ENCODE results near the gene SZT2.

DNA sequence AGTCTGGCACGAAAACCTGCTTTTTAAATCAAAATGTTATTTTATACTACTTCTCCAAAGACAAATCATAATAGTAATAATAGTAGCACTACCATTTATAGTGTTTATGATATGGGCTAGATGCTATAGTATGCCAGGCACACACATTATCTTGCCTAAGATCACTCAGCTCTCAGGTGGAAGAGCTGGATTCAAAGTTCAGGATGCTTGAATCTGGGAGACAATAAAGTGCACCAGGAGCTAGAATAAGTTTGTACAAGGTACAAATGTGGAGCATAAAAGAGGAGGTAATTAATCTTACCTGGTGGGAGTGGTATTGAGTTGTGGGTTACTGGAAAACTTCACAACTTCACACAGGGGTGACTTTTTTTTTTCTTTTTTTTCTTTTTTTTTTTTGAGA lies 11.9 kb upstream of the SZT2 start:
- no peak for TF ChIP-seq YY1 (IDR thresholded peaks at IDR 0.05; ENCODE audit: insufficient read depth, insufficient read length)
- TF ChIP-seq ZNF274 (IDR thresholded peaks at IDR 0.05; ENCODE audit: low read depth, low read length), result no peak
- TF ChIP-seq SUZ12 (IDR thresholded peaks at IDR 0.05; ENCODE audit: extremely low read depth, insufficient read depth, insufficient read length), result no peak
